AG10803 (cell line): ENCODE measurements around the gene BICDL2.

Experiments used
- DNase-seq: peaks from one replicate; pipeline ENCODE4 v3.0.0; 2010; ENCODE audit warnings: low read depth
- H3K4me3 ChIP-seq: 2 replicates; pipeline ENCODE4 v1.5.1; 2011; ENCODE audit warnings: mild to moderate bottlenecking, low read length, control low read depth
- CTCF ChIP-seq: conservative IDR thresholded peaks from 2 replicates; pipeline ENCODE4 v1.5.1; 2011; ENCODE audit warnings: mild to moderate bottlenecking, low read length, control low read depth, inconsistent platforms

BICDL2 gene

GRCh38 chr16:3003582-3004270 is 33.0 kb downstream of the BICDL2 start:
- TF ChIP-seq CTCF = peak; percentile 39
- peak; percentile 98 for DNase-seq
- H3K4me3 ChIP-seq = no peak overlapping the region

GRCh38 chr16:3001316-3001715 is 35.4 kb downstream of the BICDL2 start:
- no peak for TF ChIP-seq CTCF
- no peak for DNase-seq
- no peak overlapping the region for H3K4me3 ChIP-seq

- H3K4me3 ChIP-seq = no peak overlapping the region
- TF ChIP-seq CTCF = no peak
- DNase-seq = no peak
Observed at GRCh38 chr16:3000540-3000939, 36.2 kb downstream of the BICDL2 start.

- TF ChIP-seq CTCF = no peak
- H3K4me3 ChIP-seq = no peak overlapping the region
- no peak for DNase-seq
Observed at GRCh38 chr16:2999929-3000328, 36.8 kb downstream of the BICDL2 start.

- no peak overlapping the region for H3K4me3 ChIP-seq
- no peak for TF ChIP-seq CTCF
- no peak for DNase-seq
Observed at GRCh38 chr16:2996298-2996697, 40.4 kb downstream of the BICDL2 start.

GRCh38 chr16:2992383-2993081 is 44.2 kb downstream of the BICDL2 start:
- DNase-seq = no peak
- TF ChIP-seq CTCF = no peak
- no peak overlapping the region for H3K4me3 ChIP-seq

GRCh38 chr16:2991566-2992261 is 45.0 kb downstream of the BICDL2 start:
- DNase-seq = no peak
- no peak overlapping the region for H3K4me3 ChIP-seq
- TF ChIP-seq CTCF = no peak
